Measurements from ENCODE around the gene ZFYVE28.

DNA sequence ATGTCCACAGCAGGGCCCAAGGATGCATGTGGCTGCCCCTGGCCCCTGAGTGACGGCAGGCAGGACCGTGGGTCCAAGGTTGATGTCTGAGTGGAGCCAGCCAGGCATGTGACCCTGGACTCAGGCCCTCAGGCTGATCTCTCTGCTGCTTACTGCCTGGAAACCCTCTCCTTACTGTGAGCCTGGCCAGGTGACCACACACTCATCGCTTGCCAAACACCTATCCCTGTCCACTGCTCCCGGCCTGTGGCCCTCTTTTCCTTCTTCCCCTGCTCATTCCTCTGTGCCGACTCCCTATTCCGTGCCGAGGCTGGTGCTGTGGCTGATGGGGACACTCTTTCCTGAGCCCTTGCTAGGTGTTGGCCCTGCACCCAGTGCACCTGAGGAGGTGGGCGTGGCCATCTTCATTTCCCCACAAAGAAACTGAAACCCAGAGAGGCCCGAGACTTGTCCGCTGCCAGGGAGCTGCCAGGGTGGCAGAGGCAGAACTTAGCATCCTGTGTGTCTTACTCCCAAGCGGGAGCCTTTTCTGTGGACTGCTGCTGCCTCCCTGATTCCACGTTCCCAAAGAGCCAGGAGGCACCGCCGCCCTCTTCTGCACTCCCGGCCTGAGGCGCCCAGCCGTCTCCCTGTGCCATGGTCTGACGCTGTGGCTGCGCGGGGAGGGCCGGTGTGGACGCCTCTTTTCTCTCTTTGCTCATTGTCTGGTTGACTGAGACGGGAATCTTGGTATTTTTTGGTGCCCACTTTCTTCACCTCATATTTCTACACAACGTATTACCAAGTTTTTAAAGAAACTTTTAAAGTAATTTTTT, 39.2 kb upstream of the ZFYVE28 start:
- TF ChIP-seq, protein P1, sequence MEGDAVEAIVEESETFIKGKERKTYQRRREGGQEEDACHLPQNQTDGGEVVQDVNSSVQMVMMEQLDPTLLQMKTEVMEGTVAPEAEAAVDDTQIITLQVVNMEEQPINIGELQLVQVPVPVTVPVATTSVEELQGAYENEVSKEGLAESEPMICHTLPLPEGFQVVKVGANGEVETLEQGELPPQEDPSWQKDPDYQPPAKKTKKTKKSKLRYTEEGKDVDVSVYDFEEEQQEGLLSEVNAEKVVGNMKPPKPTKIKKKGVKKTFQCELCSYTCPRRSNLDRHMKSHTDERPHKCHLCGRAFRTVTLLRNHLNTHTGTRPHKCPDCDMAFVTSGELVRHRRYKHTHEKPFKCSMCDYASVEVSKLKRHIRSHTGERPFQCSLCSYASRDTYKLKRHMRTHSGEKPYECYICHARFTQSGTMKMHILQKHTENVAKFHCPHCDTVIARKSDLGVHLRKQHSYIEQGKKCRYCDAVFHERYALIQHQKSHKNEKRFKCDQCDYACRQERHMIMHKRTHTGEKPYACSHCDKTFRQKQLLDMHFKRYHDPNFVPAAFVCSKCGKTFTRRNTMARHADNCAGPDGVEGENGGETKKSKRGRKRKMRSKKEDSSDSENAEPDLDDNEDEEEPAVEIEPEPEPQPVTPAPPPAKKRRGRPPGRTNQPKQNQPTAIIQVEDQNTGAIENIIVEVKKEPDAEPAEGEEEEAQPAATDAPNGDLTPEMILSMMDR (IDR thresholded peaks at IDR 0.05): no peak
- TF ChIP-seq POLR2A (IDR thresholded peaks at IDR 0.05): no peak
